Stimulated activated CD8-positive, alpha-beta memory T cell treated with anti-CD3 and anti-CD28 coated beads, Interleukin-12 subunit alpha, Interleukin-12 subunit beta, amount 100 ng/mL, for 24 hours (primary cell): ENCODE results near the gene ARHGEF26.

Experiments used
- DNase-seq: peaks from one replicate; pipeline ENCODE4 v3.0.0-alpha.2; 2020; ENCODE audit errors: extremely low read depth

Gene ARHGEF26

DNA sequence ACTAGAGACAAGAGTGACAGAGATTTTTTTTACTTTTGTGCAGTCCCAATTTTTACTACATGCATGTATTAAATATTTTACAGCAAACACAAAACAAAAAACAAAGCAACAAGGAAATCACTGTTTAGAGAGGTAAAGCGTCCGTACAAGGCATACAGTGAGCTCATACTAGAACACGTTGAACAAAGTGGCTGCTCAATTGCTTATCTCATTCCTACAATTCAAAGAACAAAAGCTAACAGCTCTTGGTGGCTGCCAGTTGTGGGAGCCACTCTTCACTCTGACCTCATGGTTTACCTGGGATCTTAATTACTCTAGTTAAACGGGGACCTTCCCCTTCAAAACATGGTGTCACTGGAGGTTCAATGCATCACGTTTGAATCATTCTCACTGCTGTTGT lies 7.6 kb upstream of the ARHGEF26 start:
- DNase-seq, result no peak

DNA sequence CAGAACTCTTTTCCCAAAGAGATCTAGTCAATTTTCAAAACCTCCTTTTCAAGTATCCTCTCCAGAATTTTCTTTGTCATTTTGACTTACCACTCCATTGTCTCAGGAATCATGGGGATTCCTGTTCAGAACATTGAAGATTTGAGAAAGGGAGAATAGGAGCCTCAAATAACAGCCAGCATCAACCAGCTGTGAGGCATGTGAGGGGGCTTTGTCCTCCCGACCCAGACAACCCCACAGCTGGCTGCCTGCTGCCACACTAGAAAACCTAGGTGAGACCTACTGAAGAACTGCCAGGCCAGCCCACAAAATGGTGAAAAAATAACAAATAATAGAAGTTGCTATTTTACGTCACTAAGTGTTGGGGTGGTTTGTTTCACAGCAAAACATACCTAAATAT lies 5.9 kb upstream of the ARHGEF26 start:
- DNase-seq, result no peak

DNA sequence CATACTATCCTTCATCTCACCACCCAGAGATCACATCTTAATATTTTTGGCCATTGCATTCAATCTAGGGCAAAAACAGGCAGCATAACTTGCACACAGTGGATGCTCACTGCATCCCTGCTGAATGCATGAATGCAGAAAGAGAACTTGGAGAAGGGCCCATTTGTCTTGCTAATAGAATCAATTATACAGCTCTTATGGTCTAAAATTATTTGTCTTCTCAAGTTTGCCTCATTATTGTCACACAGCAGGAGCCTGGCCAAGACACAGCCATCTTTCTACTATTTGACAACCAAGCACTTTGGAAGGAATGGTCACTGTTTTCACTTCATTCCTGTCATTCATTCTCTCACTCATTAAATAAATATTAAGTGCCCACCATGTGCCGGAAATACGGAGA lies 1.2 kb upstream of the ARHGEF26 start:
- DNase-seq, result no peak

DNA sequence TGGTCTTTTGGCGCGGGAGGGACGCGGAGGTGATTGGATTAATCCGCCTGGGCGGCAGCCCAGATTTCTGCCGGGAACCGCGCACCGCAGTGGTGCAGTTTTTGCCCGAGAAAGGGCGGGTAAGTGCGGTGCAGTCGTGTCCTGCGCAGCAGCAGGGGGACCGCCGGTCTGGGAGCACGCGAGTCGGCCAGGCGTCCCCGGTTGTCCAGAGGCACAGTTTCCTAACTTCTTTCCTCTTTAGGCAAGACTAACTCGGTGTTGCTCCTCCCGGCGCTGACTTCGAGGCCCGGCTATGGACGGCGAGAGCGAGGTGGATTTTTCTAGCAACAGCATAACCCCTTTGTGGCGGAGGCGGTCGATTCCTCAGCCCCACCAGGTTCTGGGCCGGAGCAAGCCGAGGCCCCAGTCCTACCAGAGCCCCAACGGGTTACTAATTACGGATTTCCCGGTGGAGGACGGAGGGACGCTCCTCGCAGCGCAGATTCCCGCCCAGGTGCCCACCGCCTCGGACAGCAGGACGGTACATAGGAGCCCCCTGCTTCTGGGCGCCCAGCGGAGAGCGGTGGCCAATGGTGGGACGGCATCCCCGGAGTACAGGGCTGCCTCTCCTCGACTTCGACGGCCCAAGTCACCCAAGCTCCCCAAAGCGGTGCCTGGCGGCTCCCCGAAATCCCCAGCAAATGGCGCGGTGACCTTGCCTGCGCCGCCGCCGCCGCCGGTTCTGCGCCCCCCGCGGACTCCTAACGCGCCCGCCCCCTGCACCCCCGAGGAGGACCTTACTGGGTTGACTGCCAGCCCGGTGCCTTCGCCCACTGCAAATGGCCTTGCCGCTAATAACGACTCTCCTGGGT lies 736 bp downstream of the ARHGEF26 start:
- DNase-seq, result no peak

DNA sequence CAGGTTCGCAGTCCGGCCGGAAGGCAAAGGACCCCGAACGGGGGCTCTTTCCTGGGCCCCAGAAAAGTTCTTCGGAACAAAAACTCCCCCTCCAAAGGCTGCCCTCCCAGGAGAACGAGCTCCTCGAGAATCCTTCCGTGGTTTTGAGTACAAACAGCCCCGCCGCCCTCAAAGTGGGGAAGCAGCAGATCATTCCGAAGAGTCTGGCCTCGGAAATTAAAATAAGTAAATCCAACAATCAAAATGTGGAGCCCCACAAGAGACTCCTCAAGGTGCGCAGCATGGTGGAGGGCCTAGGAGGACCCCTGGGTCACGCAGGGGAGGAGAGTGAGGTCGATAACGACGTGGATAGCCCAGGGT lies 1.3 kb downstream of the ARHGEF26 start:
- DNase-seq, result no peak

DNA sequence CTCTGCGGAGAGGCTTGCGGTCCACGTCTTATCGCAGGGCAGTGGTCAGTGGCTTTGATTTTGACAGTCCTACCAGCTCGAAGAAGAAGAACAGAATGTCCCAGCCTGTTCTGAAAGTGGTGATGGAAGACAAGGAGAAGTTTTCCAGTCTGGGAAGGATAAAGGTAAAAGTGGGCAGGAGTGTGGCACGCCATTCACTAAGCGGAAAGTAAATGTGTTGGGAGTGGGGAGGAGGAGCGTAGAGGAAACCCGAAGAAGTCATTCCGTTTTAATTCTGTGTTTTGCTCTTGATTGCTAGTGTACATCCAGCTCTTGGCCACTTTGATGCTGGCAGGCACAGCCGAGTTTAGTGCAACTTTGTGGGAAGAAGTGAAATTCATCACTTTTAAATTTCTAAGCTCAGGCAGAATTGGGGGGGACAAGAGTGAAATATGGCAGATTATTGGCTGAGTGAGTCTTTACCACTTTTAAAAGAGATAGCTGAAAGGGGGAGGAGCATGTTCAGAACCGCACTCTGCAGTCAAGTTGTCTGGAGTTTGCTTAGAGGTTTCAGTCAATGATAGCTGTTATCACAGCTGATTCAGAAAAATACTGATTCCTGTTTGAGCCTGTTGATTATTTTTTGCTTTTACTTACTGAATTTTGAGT lies 1.8 kb downstream of the ARHGEF26 start:
- no peak for DNase-seq

DNA sequence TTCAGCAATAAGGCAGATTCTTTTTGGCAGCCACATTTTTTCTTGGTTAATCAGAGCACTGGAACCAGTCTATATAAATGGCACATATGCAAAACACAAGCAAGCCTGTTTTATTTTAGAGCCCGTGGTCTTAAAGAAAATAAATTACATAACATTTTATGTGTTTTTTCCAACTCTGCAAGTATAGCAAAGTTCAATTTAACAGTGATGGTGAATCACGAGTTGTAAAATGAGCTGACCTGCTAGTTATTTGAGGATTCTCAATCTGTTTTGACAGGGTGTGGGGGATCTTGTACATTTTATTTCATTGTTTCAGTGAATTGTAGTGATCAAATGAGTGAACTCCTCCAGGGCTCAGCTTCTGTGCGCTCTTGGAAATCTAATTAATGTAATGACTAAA lies 2.7 kb downstream of the ARHGEF26 start:
- DNase-seq, result no peak

DNA sequence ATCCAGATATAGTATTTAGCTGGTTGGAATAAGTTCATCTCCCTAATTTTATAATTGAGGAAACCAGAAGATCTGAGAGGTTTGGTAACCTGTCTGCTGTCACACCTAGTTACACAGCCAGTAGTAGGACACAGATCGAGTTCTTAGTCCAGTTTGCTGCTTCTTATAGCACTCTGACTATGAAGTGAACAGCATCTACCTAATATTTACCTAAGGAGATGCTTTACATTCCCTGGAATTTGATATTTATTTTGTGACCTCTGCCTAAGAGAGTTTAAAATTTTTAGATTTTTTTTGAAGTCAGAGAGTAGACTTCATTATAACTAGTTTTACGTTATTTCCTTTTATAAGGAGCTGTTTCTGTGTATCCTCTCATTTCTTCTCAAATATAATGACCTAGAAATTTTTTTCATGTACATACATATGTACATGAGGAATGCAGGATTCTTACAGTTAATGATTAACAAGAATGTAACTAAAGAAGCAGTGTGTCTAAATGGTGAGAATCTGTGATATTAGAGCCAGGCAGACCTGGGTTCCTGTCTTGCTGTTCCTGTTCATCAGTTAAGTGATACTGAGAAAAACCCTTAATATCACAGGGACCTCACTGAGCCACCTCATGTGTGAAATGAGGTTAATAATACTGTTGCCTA lies 4.3 kb downstream of the ARHGEF26 start:
- no peak for DNase-seq

DNA sequence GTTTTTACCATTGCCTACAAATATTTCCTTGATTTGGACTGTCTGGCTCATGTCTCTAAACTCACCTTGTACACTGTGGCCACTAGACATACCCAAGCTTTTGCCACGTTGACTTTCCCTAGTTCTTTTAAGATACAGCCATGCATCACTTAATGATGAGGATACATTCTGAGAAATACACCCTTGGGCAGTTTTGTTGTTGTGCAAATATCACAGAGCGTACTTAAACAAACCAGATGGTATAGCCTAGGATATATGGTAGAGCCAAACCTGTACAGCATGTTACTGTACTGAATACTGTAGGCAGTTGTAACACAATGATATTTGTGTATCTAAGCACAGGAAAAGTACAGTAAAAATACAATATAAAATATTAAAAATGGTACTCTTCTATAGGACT lies 5.5 kb downstream of the ARHGEF26 start:
- DNase-seq, result no peak

DNA sequence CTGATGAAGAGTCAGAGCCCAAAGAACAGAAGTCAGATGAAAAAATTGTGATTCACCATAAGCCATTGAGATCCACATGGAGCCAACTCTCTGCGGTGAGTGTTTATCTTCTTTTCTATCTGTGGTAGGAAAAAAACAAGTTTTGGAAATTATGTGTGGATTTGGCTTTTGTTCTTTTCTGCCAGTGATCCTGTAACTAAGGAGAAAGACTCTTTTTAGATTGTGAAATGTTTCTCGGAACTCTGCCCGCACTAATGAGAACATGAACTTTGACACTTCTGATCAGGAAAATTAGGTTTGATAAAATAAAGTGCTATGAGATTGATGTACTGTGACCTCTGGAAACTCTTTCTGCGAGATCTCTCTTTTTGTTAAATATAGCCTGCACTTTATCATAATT lies 8.4 kb downstream of the ARHGEF26 start:
- no peak for DNase-seq

DNA sequence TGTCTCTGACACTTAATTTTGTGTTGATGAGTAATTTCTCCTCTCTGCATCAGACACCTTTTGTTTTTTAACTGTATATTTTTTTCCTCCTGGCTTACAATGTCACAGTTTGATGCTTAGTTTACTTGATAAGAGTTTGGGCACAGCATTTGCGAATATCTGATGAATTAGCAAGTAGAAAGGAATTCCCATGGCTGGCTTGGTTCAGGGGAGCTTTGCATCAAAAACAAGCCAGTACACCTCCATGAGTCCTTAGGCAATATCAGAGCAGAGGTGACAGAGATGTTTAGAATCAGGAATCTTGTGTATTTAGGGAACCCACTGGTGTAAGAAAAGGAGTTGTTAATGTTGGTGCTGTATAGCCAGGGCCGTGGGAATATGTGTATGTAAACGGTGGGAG lies 9.3 kb downstream of the ARHGEF26 start:
- no peak for DNase-seq

DNA sequence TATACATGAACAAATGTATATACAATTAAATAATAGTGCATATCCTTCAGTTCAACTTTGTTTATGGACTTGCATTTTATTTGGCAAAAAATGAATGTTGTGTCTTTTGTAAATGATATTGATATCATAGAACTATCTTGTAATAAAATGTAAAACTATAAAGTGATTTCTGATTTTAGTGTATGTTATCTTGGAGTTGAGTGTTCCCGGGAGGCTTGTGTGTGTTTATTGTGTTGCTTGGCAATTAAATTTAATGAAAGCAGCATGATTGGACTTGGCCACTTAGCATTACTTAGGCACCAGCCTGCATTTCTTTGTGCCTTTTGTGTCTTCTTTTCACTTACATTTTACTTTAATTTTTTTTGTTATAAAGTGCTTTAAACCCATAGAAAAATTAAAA lies 10.6 kb downstream of the ARHGEF26 start:
- no peak for DNase-seq

DNA sequence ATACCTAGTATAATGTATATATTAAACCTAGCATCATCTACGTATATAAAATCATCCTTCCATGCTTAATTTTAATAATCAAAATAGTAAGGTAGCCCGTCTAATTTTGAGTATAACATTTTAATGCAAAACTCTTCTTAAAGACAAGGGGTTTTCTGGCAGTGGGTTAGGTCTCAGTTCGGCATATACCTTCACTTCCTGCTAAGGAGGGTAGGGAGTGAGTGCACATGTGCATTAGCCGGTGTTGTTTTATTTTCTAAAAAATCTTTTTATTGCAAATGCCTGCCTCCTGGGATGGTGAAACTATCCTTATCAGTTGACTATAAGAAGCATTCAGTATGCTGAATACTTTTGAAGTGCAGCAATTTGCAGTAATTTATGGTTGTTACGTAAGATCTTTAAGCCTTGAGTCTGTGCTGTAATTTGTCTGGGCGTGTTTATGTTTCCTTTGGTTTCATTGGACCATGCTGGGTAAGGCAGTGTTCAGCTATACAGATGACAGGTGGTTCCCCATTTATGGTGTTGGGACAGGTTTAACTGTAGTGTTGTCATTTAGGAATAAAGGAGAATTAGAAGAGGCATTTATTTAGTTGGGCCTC lies 11.7 kb downstream of the ARHGEF26 start:
- no peak for DNase-seq

DNA sequence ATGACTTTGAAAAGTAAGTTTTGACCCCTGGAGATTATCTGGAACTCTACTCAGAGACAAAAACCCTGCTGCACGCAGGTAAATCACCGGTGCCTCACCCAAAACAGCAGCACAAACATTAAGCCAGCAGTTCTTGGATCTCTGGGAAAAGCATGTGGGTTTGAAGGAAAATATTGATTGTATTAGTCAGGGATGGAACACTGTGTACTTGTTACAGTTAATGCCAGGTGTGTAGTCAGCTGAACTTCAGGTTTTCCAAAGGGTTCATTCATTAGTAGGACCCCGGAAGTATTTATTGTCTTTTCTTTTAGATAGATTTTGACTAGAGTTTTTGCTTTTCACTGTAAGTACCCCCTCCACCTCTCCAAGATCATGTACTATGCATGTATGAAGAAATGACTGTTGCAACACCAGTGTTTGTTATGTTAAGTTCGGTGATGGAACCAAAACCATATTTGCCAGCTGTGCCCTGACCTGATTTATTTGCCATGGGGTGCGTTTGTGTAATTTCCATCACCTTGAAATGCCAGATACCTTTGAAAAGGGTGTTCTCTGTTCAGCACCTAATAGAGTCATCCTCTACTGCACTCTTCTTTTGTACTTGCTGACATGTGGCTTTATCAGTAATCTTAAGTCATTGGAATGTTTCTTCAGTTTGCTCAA lies 14.5 kb downstream of the ARHGEF26 start:
- DNase-seq, result no peak

DNA sequence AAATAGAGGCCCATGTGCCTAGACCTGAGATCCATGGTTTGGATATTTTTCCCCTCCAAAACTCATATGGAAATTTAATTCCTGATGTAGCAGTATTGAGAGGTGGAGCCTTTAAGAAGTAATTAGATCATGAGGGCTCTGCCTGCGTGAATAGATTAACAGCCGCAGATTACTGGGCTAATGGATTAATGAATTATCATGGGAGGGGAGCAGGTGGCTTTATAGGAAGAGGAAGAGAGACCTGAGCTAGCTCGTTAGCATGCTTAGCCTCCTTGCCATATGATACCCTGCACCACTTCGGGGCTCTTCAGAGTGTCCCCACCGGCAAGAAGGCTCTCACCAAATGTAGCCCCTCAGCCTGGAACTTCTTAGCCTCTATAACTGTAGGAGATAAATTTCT lies 15.8 kb downstream of the ARHGEF26 start:
- DNase-seq, result no peak

DNA sequence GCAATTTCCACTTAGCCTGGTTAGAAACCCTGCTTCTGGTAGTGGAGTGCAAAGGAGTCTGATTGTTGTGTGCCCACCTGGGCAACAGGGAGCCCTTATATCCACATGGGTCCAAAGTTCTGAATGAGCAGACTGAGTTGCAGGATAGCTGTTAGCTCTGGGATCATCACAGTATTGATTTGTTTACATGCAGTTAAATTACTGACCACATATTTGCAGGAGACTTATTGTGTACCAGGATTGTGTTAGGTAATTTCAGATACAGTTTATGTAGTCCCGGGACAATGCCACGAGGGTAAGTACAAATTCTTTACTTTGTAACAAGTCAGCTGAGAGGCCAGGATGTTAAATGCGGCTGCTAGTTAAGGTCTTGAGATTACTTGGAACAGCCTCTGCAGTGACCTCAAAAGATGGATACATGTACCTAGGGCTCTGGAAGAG lies 18.8 kb downstream of the ARHGEF26 start:
- no peak for DNase-seq

DNA sequence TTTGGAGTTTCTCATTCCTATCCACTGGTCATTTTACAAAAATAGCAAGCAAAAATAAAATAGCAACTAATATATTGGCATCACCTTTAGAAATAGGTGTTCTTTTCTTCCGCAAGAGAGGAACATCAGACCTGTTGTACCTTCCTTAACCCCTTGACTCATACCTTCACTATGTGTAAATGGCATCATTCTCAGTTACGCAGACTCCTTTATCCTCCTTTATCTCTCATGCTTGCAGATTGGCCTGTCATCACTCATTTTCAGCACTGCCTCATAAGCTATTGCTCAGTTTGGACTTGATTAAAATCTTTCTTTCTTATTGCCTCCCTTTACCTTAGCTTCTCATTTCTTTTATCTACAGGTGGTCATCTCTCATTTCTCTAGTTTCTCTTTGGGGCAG lies 21.4 kb downstream of the ARHGEF26 start:
- no peak for DNase-seq

DNA sequence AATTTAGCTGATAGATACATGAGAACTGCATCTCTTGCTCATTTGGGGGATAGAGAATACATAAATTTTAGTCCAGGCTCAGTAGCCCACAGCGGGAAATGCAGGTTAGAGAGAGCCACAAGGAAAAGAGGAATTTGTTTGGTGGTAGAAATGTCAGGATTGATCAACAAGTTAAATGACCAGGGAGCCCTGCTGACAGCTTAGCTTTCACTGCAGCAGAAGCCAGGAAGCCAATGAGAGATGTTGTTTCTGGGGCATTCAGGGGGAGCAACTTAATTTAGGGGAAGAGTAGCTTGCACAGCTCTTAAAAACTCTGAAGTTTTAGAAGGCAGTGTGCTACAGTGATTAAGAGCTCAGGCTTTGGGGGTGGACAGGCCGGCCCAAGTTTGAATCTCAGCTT lies 22.7 kb downstream of the ARHGEF26 start:
- DNase-seq, result no peak

DNA sequence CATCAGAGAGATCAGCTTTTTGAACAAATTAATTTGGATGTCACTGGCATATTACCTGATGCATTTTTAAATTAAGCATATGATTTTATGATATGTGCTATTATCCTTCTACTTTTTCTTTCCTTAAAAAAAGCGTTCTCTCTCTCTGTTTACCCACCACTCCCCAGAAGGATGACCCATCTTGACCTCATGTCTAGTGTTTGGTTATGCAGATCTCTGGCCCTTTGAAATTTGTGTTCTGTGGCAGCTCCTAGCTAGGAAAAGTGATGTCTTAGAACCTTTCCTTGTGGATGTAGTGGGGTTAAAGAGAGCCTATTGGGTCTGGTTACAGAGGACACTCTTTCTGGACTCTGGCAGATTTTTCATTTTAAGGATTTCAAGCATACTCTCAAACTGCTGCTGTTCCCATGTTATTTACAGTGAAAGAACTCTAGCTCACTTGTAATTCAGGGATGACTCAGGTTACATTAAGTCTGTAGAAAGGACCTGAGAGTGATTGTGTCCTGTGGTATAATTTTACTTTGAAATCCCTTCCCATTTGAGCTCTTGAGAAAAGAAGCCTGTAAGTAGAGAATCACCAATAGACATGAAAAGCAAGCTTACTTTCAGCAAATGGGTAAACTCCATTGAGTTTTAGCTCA lies 23.8 kb downstream of the ARHGEF26 start:
- DNase-seq, result no peak

DNA sequence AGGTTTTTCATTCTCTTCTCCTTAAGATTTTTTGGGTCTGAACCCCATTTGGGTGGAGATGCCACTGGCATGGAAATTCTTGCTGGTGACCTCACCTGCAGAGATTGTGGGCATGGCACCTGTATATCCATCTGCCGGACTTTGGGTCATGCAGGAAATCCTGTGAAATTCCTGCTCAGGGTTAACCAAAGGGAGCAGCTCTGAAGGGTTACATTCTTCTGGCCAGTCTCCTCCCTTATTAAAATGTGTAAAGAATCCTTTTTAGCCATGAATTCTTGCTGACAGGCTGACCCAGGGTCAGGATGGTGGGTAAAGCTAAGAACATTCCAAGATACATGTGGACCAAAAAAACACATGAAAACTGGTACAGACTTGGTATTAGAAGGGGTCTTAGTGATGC lies 27.4 kb downstream of the ARHGEF26 start:
- DNase-seq, result no peak

DNA sequence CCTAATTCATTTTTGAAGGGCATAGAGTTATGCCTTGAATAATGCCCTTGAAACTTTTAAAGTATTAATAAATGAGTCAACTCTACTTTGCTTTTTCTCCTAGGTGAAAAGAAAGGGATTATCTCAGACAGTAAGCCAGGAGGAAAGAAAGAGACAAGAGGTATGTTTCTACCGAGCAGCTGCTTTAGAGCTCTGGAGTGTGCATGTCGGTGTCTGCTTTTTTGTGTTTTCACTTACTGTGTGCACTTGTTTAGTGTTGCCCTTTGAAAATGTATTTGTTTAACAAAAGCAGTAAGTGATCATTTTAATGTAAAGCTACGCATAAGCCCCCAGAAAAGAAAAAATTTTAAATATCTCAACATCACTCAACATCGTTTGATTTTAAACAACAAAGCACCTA lies 28.1 kb downstream of the ARHGEF26 start:
- no peak for DNase-seq

DNA sequence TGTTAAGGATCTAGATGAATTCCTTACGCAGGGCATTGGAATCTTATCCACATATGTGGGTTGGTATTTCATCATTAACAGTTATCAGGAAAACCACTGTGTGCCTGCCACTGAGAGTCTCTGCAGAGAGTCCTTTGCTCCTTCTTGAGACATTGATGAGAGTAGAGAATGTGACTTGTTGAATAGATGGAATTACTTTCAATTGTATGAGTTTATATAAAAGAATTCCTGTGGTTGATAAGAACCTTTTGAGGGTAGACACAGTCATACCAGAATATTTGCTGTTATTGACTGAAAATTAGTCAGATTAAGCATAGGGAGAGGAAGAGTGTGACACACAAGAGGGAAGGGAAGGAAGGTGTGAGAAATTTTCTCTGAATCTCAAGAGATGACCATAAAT lies 30.8 kb downstream of the ARHGEF26 start:
- no peak for DNase-seq
